RPMI7951 (cell line): ENCODE results near the gene TGM5. TPM values are rescaled to one million over a fixed set of nuclear protein-coding genes. Genes with fewer than 3 reads are reported as not detected.
"Not testable (repeated sequence)": the region's sequence is repeated elsewhere in the genome, so short reads cannot be mapped to it uniquely, and the experiment has no call there.

Experiments
- DNase-seq: peaks from one replicate; pipeline ENCODE4 v3.0.0-alpha.2; 2012; ENCODE audit warnings: low read depth
- total RNA-seq: library from RNA; depleted of rRNA; stranded (reverse); fragments of >200 nt; shearing (Covaris generic); gene quantifications from 2 replicates; pipeline ENCODE4 v1.2.3, GENCODE V29; 2014; rRNA removed

The TGM5 gene
- not detected in 2 replicates for total RNA-seq

GRCh38 chr15:43266834-43267233 lies at the start of gene TGM5:
TSS of gene TGM5 (minus strand) at chr15:43266928. CDS start at chr15:43266849, 79 bp downstream.
- DNase-seq = no peak

- DNase-seq = peak; percentile 19
Measured at GRCh38 chr15:43314171-43314570, 47.4 kb upstream of the TGM5 start.

GRCh38 chr15:43312378-43312777 lies 45.6 kb upstream of the TGM5 start:
- DNase-seq = no peak

GRCh38 chr15:43302205-43302817 lies 35.6 kb upstream of the TGM5 start, which contains the start of gene TGM7:
TSS of gene TGM7 (minus strand) at chr15:43302255.
- no peak for DNase-seq

GRCh38 chr15:43299884-43300283 lies 33.2 kb upstream of the TGM5 start:
- DNase-seq = no peak

GRCh38 chr15:43299411-43299810 lies 32.7 kb upstream of the TGM5 start:
- DNase-seq = no peak

GRCh38 chr15:43294091-43294706 lies 27.5 kb upstream of the TGM5 start:
- no peak for DNase-seq

GRCh38 chr15:43293432-43293831 lies 26.7 kb upstream of the TGM5 start:
- no peak for DNase-seq

GRCh38 chr15:43292375-43293078 lies 25.8 kb upstream of the TGM5 start:
- DNase-seq = no peak

GRCh38 chr15:43289656-43290055 lies 22.9 kb upstream of the TGM5 start:
- DNase-seq = not testable (repeated sequence)

- no peak for DNase-seq
Measured at GRCh38 chr15:43287254-43287653, 20.5 kb upstream of the TGM5 start.

GRCh38 chr15:43286074-43286473 lies 19.3 kb upstream of the TGM5 start:
- no peak for DNase-seq

GRCh38 chr15:43285609-43286037 lies 18.9 kb upstream of the TGM5 start:
- DNase-seq = peak; percentile 69

- DNase-seq = no peak
Measured at GRCh38 chr15:43283526-43283925, 16.8 kb upstream of the TGM5 start.

- DNase-seq = no peak
Measured at GRCh38 chr15:43281926-43282602, 15.3 kb upstream of the TGM5 start.

GRCh38 chr15:43280996-43281395 lies 14.3 kb upstream of the TGM5 start:
- DNase-seq = no peak

GRCh38 chr15:43279496-43279895 lies 12.8 kb upstream of the TGM5 start:
- no peak for DNase-seq

GRCh38 chr15:43278869-43279268 lies 12.1 kb upstream of the TGM5 start:
- DNase-seq = no peak

- DNase-seq = no peak
Measured at GRCh38 chr15:43277901-43278300, 11.2 kb upstream of the TGM5 start.

GRCh38 chr15:43277231-43277823 lies 10.6 kb upstream of the TGM5 start:
- no peak for DNase-seq

GRCh38 chr15:43276563-43277200 lies 10.0 kb upstream of the TGM5 start:
- DNase-seq = no peak
